ENCODE results near the gene ALX4.

- TF ChIP-seq CTCF (IDR thresholded peaks at IDR 0.05) (no peak), POLR2A (IDR thresholded peaks at IDR 0.05) (no peak), POLR2AphosphoS5 (IDR thresholded peaks at IDR 0.05) (no peak)
Measured at GRCh38 chr11:44346983-44347382, 37.0 kb upstream of the ALX4 start.
